Mesendoderm (in vitro differentiated cells): ENCODE data around the gene SPG7.

Experiments used
- DNase-seq: peaks from one replicate; pipeline ENCODE4 v3.0.0; 2013
- H2AK5ac ChIP-seq: 2 replicates; pipeline ENCODE4 v1.6.1; 2013; ENCODE audit warnings: low read length, inconsistent platforms
- H2BK120ac ChIP-seq: 2 replicates; pipeline ENCODE4 v1.6.1; 2013; ENCODE audit warnings: low read depth, mild to moderate bottlenecking, low read length, moderate library complexity, mixed read lengths
- H2BK15ac ChIP-seq: replicated peaks from 2 replicates; pipeline ENCODE4 v1.6.1; 2013; ENCODE audit warnings: low read depth, mild to moderate bottlenecking, moderate library complexity
- H2BK5ac ChIP-seq: 2 replicates; pipeline ENCODE4 v1.6.1; 2013; ENCODE audit warnings: low read length, inconsistent platforms
- H3K18ac ChIP-seq: 2 replicates; pipeline ENCODE4 v1.6.1; 2013; ENCODE audit warnings: mild to moderate bottlenecking, low read length, mixed read lengths
- H3K23ac ChIP-seq: one replicate; pipeline ENCODE4 v1.6.1; 2013; ENCODE audit warnings: low read length
- H3K27ac ChIP-seq: 2 replicates; pipeline ENCODE4 v1.5.1; 2013; ENCODE audit warnings: low read depth, mild to moderate bottlenecking, inconsistent platforms, low read length, moderate library complexity
- H3K27me3 ChIP-seq: 2 replicates; pipeline ENCODE4 v1.6.1; 2013; ENCODE audit warnings: low read length, control low read depth, mild to moderate bottlenecking, inconsistent platforms; ENCODE audit not compliant: insufficient read depth, poor library complexity
- H3K36me3 ChIP-seq: 2 replicates; pipeline ENCODE4 v1.6.1; 2013; ENCODE audit warnings: low read length, inconsistent platforms; ENCODE audit not compliant: control insufficient read depth, insufficient read depth
- H3K4ac ChIP-seq: one replicate; pipeline ENCODE4 v1.6.1; 2013; ENCODE audit warnings: low read depth, mild to moderate bottlenecking, low read length, moderate library complexity
- H3K4me1 ChIP-seq: 2 replicates; pipeline ENCODE4 v1.6.1; 2013; ENCODE audit warnings: low read depth, low read length, inconsistent platforms; ENCODE audit not compliant: control insufficient read depth
- H3K4me2 ChIP-seq: 2 replicates; pipeline ENCODE4 v1.6.1; 2013; ENCODE audit warnings: low read length
- H3K4me3 ChIP-seq: 2 replicates; pipeline ENCODE4 v1.5.1; 2013; ENCODE audit warnings: mild to moderate bottlenecking, low read length
- H3K56ac ChIP-seq: one replicate; pipeline ENCODE4 v1.6.1; 2013; ENCODE audit warnings: low read length
- H3K79me1 ChIP-seq: 2 replicates; pipeline ENCODE4 v1.6.1; 2013; ENCODE audit warnings: low read length, inconsistent platforms
- H3K79me2 ChIP-seq: 2 replicates; pipeline ENCODE4 v1.6.1; 2013; ENCODE audit warnings: mild to moderate bottlenecking, low read length; ENCODE audit not compliant: control insufficient read depth, insufficient read depth
- H3K9ac ChIP-seq: 2 replicates; pipeline ENCODE4 v1.6.1; 2013; ENCODE audit warnings: low read length, inconsistent platforms
- H4K5ac ChIP-seq: one replicate; pipeline ENCODE4 v1.6.1; 2013; ENCODE audit warnings: low read length
- H4K8ac ChIP-seq: one replicate; pipeline ENCODE4 v1.6.1; 2013; ENCODE audit warnings: low read depth, mild to moderate bottlenecking, control low read depth, low read length, moderate library complexity
- WGBS: extraction: QIAGEN DNeasy Blood & Tissue Kit; methylation state at CpG from one replicate; pipeline ENCODE4 v1.1.7; 2013; ENCODE audit warnings: low lambda C conversion rate, missing lambda C conversion rate; ENCODE audit not compliant: insufficient coverage; ENCODE audit errors: extremely low coverage; 5-methylcytosine and 5-hydroxymethylcytosine counted together

The SPG7 gene

GRCh38 chr16:89555265-89555664 is 47.1 kb downstream of the SPG7 start:
- no peak overlapping the region for H2BK120ac ChIP-seq
- no peak overlapping the region for H3K56ac ChIP-seq
- DNase-seq, result no peak
- no CpG with 5 or more reads among the region's 16 CpGs for WGBS
- H2AK5ac ChIP-seq, result no peak overlapping the region
- H2BK5ac ChIP-seq, result no peak overlapping the region
- no peak overlapping the region for H3K9ac ChIP-seq
- no peaks in the 10 kb centered on the region for H3K27me3 ChIP-seq
- no peak overlapping the region for H3K4me3 ChIP-seq
- H3K4ac ChIP-seq, result no peak overlapping the region
- no peak overlapping the region for H3K27ac ChIP-seq
- no peaks in the 10 kb centered on the region for H3K4me1 ChIP-seq
- no peak overlapping the region for H2BK15ac ChIP-seq
- H3K23ac ChIP-seq, result no peak overlapping the region
- H3K79me1 ChIP-seq, result no peaks in the 10 kb centered on the region
- no peak overlapping the region for H4K8ac ChIP-seq
- no peak overlapping the region for H3K18ac ChIP-seq
- no peak overlapping the region for H4K5ac ChIP-seq
- H3K4me2 ChIP-seq, result no peak overlapping the region
- no peaks in the 10 kb centered on the region for H3K79me2 ChIP-seq
- peaks cover 11% of the 10 kb centered on the region for H3K36me3 ChIP-seq

DNA sequence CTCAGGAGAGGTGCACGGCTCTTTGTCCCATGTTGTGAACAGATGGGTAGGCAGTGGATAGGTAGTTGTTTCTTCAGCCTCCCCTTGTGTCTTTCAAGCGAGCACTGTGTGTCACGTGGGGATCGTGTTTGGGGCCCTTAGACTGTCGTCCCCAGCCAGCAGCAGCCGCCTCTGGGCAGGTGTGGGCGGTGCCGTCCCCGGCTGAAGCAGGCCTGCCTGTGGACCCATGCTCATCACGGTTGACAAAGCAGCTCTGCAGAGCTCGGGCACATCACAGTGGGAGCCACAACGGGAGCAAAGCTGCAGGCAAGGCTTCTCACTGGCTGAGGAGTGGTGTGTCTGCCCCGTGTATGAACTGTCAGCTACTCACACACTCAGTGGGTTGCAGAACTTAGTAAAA is 47.6 kb downstream of the SPG7 start:
- H3K4me3 ChIP-seq, result no peak overlapping the region
- no peak overlapping the region for H3K56ac ChIP-seq
- no peak overlapping the region for H4K5ac ChIP-seq
- no peak overlapping the region for H3K23ac ChIP-seq
- H3K9ac ChIP-seq, result no peak overlapping the region
- peaks cover 11% of the 10 kb centered on the region for H3K36me3 ChIP-seq
- H3K4ac ChIP-seq, result no peak overlapping the region
- no peak overlapping the region for H3K27ac ChIP-seq
- no peak overlapping the region for H2BK5ac ChIP-seq
- H4K8ac ChIP-seq, result no peak overlapping the region
- no peak overlapping the region for H3K18ac ChIP-seq
- no CpG with 5 or more reads among the region's 13 CpGs for WGBS
- no peak overlapping the region for H2BK15ac ChIP-seq
- H3K27me3 ChIP-seq, result no peaks in the 10 kb centered on the region
- H2BK120ac ChIP-seq, result no peak overlapping the region
- DNase-seq, result no peak
- H2AK5ac ChIP-seq, result no peak overlapping the region
- peaks cover 2% of the 10 kb centered on the region for H3K79me2 ChIP-seq
- H3K4me2 ChIP-seq, result no peak overlapping the region
- H3K4me1 ChIP-seq, result no peaks in the 10 kb centered on the region
- no peaks in the 10 kb centered on the region for H3K79me1 ChIP-seq

DNA sequence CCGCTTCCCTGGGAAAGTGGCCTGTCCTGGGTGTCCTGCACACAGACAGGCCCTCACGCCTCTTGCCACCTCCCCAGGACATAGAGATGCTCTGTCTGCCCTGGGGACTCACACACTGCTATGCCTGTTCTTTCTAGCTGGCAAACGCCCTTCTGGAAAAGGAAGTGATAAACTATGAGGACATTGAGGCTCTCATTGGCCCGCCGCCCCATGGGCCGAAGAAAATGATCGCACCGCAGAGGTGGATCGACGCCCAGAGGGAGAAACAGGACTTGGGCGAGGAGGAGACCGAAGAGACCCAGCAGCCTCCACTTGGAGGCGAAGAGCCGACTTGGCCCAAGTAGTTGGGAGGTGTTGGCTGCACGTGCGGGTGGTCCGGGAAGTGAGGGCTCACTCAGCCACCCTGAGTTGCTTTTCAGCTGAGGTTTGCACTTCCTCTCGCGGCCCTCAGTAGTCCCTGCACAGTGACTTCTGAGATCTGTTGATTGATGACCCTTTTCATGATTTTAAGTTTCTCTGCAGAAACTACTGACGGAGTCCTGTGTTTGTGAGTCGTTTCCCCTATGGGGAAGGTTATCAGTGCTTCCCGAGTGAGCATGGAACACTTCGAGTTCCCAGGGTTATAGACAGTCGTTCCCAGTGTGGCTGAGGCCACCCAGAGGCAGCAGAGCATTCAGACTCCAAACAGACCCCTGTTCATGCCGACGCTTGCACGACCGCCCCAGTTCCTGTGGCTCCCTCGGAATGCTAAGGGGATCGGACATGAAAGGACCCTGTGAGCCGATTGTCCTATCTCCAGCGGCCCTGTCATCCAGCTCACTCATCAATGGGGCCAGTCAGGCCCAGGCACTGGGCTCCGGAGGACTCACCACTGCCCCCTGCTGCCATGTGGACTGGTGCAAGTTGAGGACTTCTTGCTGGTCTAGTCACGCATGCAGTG is 48.8 kb downstream of the SPG7 start:
- no CpG with 5 or more reads among the region's 34 CpGs for WGBS
- H3K36me3 ChIP-seq, result peaks cover 12% of the 10 kb centered on the region
- DNase-seq, result peak; percentile 93
- H2BK120ac ChIP-seq, result no peak overlapping the region
- no peak overlapping the region for H2BK5ac ChIP-seq
- no peak overlapping the region for H3K23ac ChIP-seq
- no peak overlapping the region for H4K8ac ChIP-seq
- no peak overlapping the region for H4K5ac ChIP-seq
- H3K4ac ChIP-seq, result no peak overlapping the region
- H3K56ac ChIP-seq, result no peak overlapping the region
- no peak overlapping the region for H3K27ac ChIP-seq
- H2BK15ac ChIP-seq, result no peak overlapping the region
- no peak overlapping the region for H3K9ac ChIP-seq
- H3K4me2 ChIP-seq, result no peak overlapping the region
- no peak overlapping the region for H3K18ac ChIP-seq
- no peak overlapping the region for H2AK5ac ChIP-seq
- H3K79me1 ChIP-seq, result peaks cover under 1% of the 10 kb centered on the region
- no peak overlapping the region for H3K4me3 ChIP-seq
- H3K27me3 ChIP-seq, result no peaks in the 10 kb centered on the region
- H3K79me2 ChIP-seq, result peaks cover 15% of the 10 kb centered on the region
- no peaks in the 10 kb centered on the region for H3K4me1 ChIP-seq

DNA sequence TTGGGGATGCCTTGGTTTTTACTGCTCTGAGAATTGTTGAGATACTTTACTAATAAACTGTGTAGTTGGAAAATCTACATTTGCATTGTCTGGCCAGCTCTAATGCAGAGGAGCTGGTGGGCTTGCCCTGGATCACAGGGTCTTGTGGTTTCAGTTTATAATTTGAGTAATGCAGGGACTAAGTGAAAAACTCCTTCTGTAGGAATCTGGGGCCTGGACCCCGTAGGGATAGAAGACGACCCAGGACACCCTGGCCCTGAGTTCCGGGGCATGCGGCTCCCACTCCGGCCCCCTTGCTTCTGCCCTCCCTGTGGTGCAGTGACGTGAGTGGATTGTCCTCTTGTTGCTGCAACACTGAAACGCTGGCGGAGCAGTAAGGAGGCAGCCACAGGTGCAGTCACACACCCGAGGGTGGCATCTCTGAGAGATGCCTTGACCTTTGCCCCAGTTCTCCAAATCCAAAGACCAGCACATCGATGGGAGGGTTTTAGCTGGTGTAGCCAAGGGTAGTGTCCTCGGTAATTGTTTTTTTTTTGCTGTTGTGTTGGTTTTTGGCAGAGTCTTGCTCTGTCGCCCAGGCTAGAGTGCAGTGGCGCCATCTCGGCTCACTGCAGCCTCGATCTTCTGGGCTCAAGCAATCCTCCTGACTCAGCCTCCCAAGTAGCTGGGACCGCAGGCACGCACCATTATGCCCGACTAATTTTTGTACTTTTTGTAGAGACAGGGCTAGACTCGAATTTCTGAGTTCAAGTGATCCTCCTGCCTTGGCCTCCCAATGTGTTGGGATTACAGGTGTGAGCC is 49.7 kb downstream of the SPG7 start:
- H3K4me2 ChIP-seq, result no peak overlapping the region
- no peak overlapping the region for H3K56ac ChIP-seq
- peaks cover 2% of the 10 kb centered on the region for H3K4me1 ChIP-seq
- no peak overlapping the region for H3K18ac ChIP-seq
- H2BK5ac ChIP-seq, result no peak overlapping the region
- no peak overlapping the region for H3K4ac ChIP-seq
- peaks cover 22% of the 10 kb centered on the region for H3K79me2 ChIP-seq
- no peak for DNase-seq
- H2BK120ac ChIP-seq, result no peak overlapping the region
- H2BK15ac ChIP-seq, result no peak overlapping the region
- no peak overlapping the region for H2AK5ac ChIP-seq
- H3K27me3 ChIP-seq, result no peaks in the 10 kb centered on the region
- no peak overlapping the region for H3K4me3 ChIP-seq
- H4K8ac ChIP-seq, result no peak overlapping the region
- H3K23ac ChIP-seq, result no peak overlapping the region
- H3K36me3 ChIP-seq, result peaks cover 16% of the 10 kb centered on the region
- no peak overlapping the region for H3K27ac ChIP-seq
- H3K79me1 ChIP-seq, result peaks cover 4% of the 10 kb centered on the region
- no CpG with 5 or more reads among the region's 19 CpGs for WGBS
- no peak overlapping the region for H3K9ac ChIP-seq
- no peak overlapping the region for H4K5ac ChIP-seq

DNA sequence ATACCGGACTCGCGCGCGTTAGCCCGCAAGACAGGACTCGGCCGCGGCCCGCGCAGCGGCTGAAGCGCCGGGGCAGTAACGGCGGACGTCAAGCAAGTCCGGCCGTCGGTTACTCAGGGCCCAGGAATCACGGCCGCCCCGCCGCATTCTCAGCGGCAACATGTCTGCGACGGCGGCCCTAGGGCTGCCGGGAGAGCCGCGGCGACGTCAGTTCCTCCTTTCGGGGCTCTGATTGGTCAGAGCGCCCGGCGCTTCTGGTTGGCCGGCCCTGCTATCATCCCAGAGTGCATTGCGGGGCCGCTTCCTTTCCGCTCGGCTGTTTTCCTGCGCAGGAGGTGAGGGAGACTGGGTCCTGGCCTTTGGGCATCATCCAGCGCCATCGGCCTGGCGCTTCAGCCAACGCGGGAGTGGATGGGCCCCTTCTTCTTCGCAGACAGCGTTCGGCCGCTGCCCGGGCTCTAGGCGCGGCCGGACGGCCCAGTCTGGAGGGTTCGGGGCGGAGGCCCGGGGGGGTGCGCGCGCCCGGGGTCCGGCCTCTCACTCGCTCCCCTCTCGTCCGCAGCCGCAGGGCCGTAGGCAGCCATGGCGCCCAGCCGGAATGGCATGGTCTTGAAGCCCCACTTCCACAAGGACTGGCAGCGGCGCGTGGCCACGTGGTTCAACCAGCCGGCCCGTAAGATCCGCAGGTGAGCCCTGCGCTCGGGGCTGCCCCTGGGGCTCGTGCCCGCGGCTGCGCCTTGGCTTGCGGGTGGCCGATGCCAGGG is 52.4 kb downstream of the SPG7 start, which contains the start of gene RPL13:
Gene RPL13, plus strand, starts transcription at position 305 of the 764 bp plus-strand sequence. Its CDS starts 278 bp downstream, at position 583.
- Histone ChIP-seq H3K4ac (peak within 1 kb of the TSS; percentile 98), H3K4me3 (peak within 1 kb of the TSS; percentile 96), H3K79me2 (peaks cover 28% of the 10 kb centered on the region), H3K27ac (peak within 1 kb of the TSS; percentile 90), H3K56ac (peak within 1 kb of the TSS; percentile 98), H3K79me1 (peaks cover 15% of the 10 kb centered on the region), H2BK120ac (no peak within 1 kb of the TSS), H3K4me1 (peaks cover 2% of the 10 kb centered on the region), H2BK5ac (peak within 1 kb of the TSS; percentile 91), H2BK15ac (no peak within 1 kb of the TSS), H3K9ac (peak within 1 kb of the TSS; percentile 99), H3K23ac (peak within 1 kb of the TSS; percentile 98), H4K8ac (peak within 1 kb of the TSS; percentile 69), H4K5ac (no peak within 1 kb of the TSS), H3K18ac (peak within 1 kb of the TSS; percentile 94), H3K36me3 (peaks cover 28% of the 10 kb centered on the region), H3K27me3 (no peaks in the 10 kb centered on the region), H2AK5ac (peak within 1 kb of the TSS; percentile 96), H3K4me2 (peak within 1 kb of the TSS; percentile 91)
- WGBS, result no CpG with 5 or more reads among the region's 87 CpGs
- DNase-seq, result peak; percentile 98
